Anterior cingulate cortex (tissue), 58 donors: Measurements from ENCODE around the gene POLE.

Experiments
- DNase-seq, 58 donors: peaks; one replicate each; lab custom pipeline; 2025; lab: John Stamatoyannopoulos, UW

The POLE gene

GRCh38 chr12:132677492-132677891 is 9.7 kb downstream of the POLE start:
- no peak for DNase-seq

GRCh38 chr12:132675757-132676432 is 11.2 kb downstream of the POLE start:
- no peak for DNase-seq

GRCh38 chr12:132674561-132674960 is 12.6 kb downstream of the POLE start:
- DNase-seq, result no peak

- DNase-seq, result no peak
Measured at GRCh38 chr12:132673288-132674179, 13.6 kb downstream of the POLE start.

- DNase-seq, result no peak
Measured at GRCh38 chr12:132672678-132673077, 14.5 kb downstream of the POLE start.

- DNase-seq, result no peak
Measured at GRCh38 chr12:132672116-132672515, 15.0 kb downstream of the POLE start.

- DNase-seq, result no peak
Measured at GRCh38 chr12:132669166-132669879, 17.8 kb downstream of the POLE start.

- no peak for DNase-seq
Measured at GRCh38 chr12:132668191-132669088, 18.7 kb downstream of the POLE start.

GRCh38 chr12:132665794-132666193 is 21.3 kb downstream of the POLE start:
- no peak for DNase-seq

GRCh38 chr12:132665149-132665491 is 22.0 kb downstream of the POLE start:
- DNase-seq, result no peak

GRCh38 chr12:132664206-132665148 is 22.7 kb downstream of the POLE start:
- DNase-seq, result no peak

GRCh38 chr12:132662901-132663755 is 24.0 kb downstream of the POLE start:
- no peak for DNase-seq

- no peak for DNase-seq
Measured at GRCh38 chr12:132661972-132662371, 25.2 kb downstream of the POLE start.

GRCh38 chr12:132660996-132661395 is 26.1 kb downstream of the POLE start:
- DNase-seq, result no peak

GRCh38 chr12:132660052-132660451 is 27.1 kb downstream of the POLE start:
- no peak for DNase-seq

GRCh38 chr12:132659146-132659545 is 28.0 kb downstream of the POLE start:
- no peak for DNase-seq

- DNase-seq, result no peak
Measured at GRCh38 chr12:132658149-132658894, 28.8 kb downstream of the POLE start.
